ENCODE measurements around the gene AKAP10.

- no peak for TF ChIP-seq CTCF (conservative IDR thresholded peaks at IDR 0.05)
- TF ChIP-seq ZFX (IDR thresholded peaks at IDR 0.05), result no peak
Observed at GRCh38 chr17:19943026-19943425, 34.6 kb downstream of the AKAP10 start.
